PFSK-1 (cell line): Measurements from ENCODE around the gene NID1.

Experiments used
- REST ChIP-seq, 2 experiments: IDR thresholded peaks; 2 replicates each; pipeline versions ENCODE4 v1.6.1 to v1.8.0; 2011 to 2012; ENCODE audit warnings: low read depth in 2 of 2, low read length in 2 of 2, control low read depth in 1 of 2, inconsistent platforms in 1 of 2, mild to moderate bottlenecking in 1 of 2, moderate library complexity in 1 of 2; ENCODE audit not compliant: insufficient read depth in 1 of 2
- SIN3A ChIP-seq: IDR thresholded peaks from 2 replicates; pipeline ENCODE4 v1.6.1; 2012; ENCODE audit warnings: mild to moderate bottlenecking, low read length, moderate library complexity, borderline replicate concordance; ENCODE audit not compliant: insufficient read depth
- TAF1 ChIP-seq: IDR thresholded peaks from 2 replicates; pipeline ENCODE4 v1.6.1; 2012; ENCODE audit warnings: low read length, control low read depth, borderline replicate concordance; ENCODE audit not compliant: insufficient read depth

- no peak for TF ChIP-seq TAF1
- TF ChIP-seq SIN3A, result no peak
- no peak for TF ChIP-seq REST (IDR thresholded peaks at IDR 0.05; ENCODE audit: insufficient read depth in 1 of 2, low read depth in 2 of 2, low read length in 2 of 2)
Measured at GRCh38 chr1:235947989-235948388, 116.9 kb downstream of the NID1 start.
